ENCODE measurements around the gene AMZ2.
"Not testable (repeated sequence)": the region's sequence is repeated elsewhere in the genome, so short reads cannot be mapped to it uniquely, and the experiment has no call there.

The AMZ2 gene

GRCh38 chr17:68220186-68220585, 27.7 kb upstream of the AMZ2 start:
- DNase-seq (ENCODE audit: low spot score) = not testable (repeated sequence)

GRCh38 chr17:68220786-68221185, 27.1 kb upstream of the AMZ2 start:
- DNase-seq (ENCODE audit: low spot score) = not testable (repeated sequence)

GRCh38 chr17:68221786-68222185, 26.1 kb upstream of the AMZ2 start:
- DNase-seq (ENCODE audit: low spot score) = no peak

- no peak for DNase-seq (ENCODE audit: low spot score)
These were observed 25.2 kb upstream of the AMZ2 start for GRCh38 chr17:68222606-68223005.

GRCh38 chr17:68225055-68225454, 22.8 kb upstream of the AMZ2 start:
- not testable (repeated sequence) for DNase-seq (ENCODE audit: low spot score)

- not testable (repeated sequence) for DNase-seq (ENCODE audit: low spot score)
These were observed 19.7 kb upstream of the AMZ2 start for GRCh38 chr17:68228039-68228680.

- DNase-seq (ENCODE audit: low spot score) = no peak
These were observed 18.8 kb upstream of the AMZ2 start for GRCh38 chr17:68228817-68229570.

GRCh38 chr17:68229619-68230018, 18.2 kb upstream of the AMZ2 start:
- DNase-seq (ENCODE audit: low spot score) = no peak

GRCh38 chr17:68231131-68231530, 16.7 kb upstream of the AMZ2 start:
- DNase-seq (ENCODE audit: low spot score) = not testable (repeated sequence)

- no peak for DNase-seq (ENCODE audit: low spot score)
These were observed 16.3 kb upstream of the AMZ2 start for GRCh38 chr17:68231541-68231940.

- DNase-seq (ENCODE audit: low spot score) = not testable (repeated sequence)
These were observed 15.1 kb upstream of the AMZ2 start for GRCh38 chr17:68232741-68233140.

GRCh38 chr17:68234726-68235335, 13.0 kb upstream of the AMZ2 start:
- DNase-seq (ENCODE audit: low spot score) = not testable (repeated sequence)

GRCh38 chr17:68235336-68235791, 12.5 kb upstream of the AMZ2 start:
- not testable (repeated sequence) for DNase-seq (ENCODE audit: low spot score)

GRCh38 chr17:68237369-68238163, 10.3 kb upstream of the AMZ2 start:
- DNase-seq (ENCODE audit: low spot score) = not testable (repeated sequence)

GRCh38 chr17:68238164-68238870, 9.5 kb upstream of the AMZ2 start:
- DNase-seq (ENCODE audit: low spot score) = no peak

- no peak for DNase-seq (ENCODE audit: low spot score)
These were observed 9.0 kb upstream of the AMZ2 start for GRCh38 chr17:68238871-68239253.

- no peak for DNase-seq (ENCODE audit: low spot score)
These were observed 8.0 kb upstream of the AMZ2 start for GRCh38 chr17:68239632-68240366.

- DNase-seq (ENCODE audit: low spot score) = no peak
These were observed 1.4 kb upstream of the AMZ2 start for GRCh38 chr17:68246271-68247028.

GRCh38 chr17:68248199-68248825, 469 bp downstream of the AMZ2 start:
- no peak for DNase-seq (ENCODE audit: low spot score)

- no peak for DNase-seq (ENCODE audit: low spot score)
These were observed 1.0 kb downstream of the AMZ2 start for GRCh38 chr17:68248891-68249290.
